HG02884 (cell line): Measurements from ENCODE around the gene BRSK2.
"Not testable (repeated sequence)": the region's sequence is repeated elsewhere in the genome, so short reads cannot be mapped to it uniquely, and the experiment has no call there.

Source experiments
- ATAC-seq: cut with Tn5 transposase; IDR thresholded peaks from one replicate; pipeline ENCODE4 v1.9.1; 2021; ENCODE audit warnings: mild to moderate bottlenecking, moderate library complexity; ENCODE audit not compliant: unreplicated experiment

Gene BRSK2

GRCh38 chr11:1509626-1510255, 120.0 kb downstream of the BRSK2 start:
- ATAC-seq, result no peak

GRCh38 chr11:1510351-1510750, 120.6 kb downstream of the BRSK2 start:
- ATAC-seq, result not testable (repeated sequence)

DNA sequence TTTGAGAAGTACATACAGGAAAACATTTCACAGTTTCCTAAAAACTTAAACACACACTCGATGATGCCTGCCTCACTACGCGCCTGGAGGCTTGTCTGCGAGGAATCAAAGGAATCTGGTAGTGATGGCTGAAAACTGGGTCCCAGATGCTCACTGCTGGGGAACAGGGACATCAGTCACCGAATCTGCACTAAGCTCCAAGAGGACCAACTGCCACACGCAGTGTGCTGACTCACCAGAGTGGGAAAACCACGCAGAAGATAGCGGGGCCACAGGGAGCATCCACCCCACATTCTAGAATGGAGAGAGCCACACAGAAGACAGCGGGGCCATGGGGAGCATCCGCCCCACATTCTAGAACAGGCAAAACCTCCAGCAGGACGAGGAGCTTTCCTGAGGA, 121.2 kb downstream of the BRSK2 start:
- ATAC-seq, result no peak

- ATAC-seq, result no peak
Measured at GRCh38 chr11:1511937-1512496, 122.3 kb downstream of the BRSK2 start.
